ENCODE results near the gene RBM39. TPM values are rescaled to one million over a fixed set of nuclear protein-coding genes. Genes with fewer than 3 reads are reported as not detected.

The RBM39 gene
- total and polyA plus RNA-seq, 2 of the 13 experiments (the other 11 are each of a cell fraction or from before 2014, with no cell fraction given), result 788 to 920 TPM

- TF ChIP-seq AFF4 (CRISPR knock-in tag; IDR thresholded peaks at IDR 0.05) (no peak), ZNF674 (CRISPR knock-in tag; IDR thresholded peaks at IDR 0.05; ENCODE audit: low read depth) (no peak), IRF1 (CRISPR knock-in tag; IDR thresholded peaks at IDR 0.05; ENCODE audit: low read depth) (no peak), SALL1 (CRISPR knock-in tag; IDR thresholded peaks at IDR 0.05) (no peak; the same call in 1 of the 2 replicates), HES4 (CRISPR knock-in tag; IDR thresholded peaks at IDR 0.05; ENCODE audit: borderline replicate concordance) (no peak), SKI (IDR thresholded peaks at IDR 0.05; ENCODE audit: partially characterized antibody) (no peak), MTF1 (CRISPR knock-in tag; IDR thresholded peaks at IDR 0.05) (no peak), THAP8 (CRISPR knock-in tag; IDR thresholded peaks at IDR 0.05; ENCODE audit: borderline replicate concordance) (no peak), MAF1 (CRISPR knock-in tag; IDR thresholded peaks at IDR 0.05; ENCODE audit: borderline replicate concordance) (no peak), EP300 (IDR thresholded peaks at IDR 0.05; ENCODE audit: low read depth in 2 of 2, low read length in 2 of 2) (no peak), EP300 (CRISPR knock-in tag; IDR thresholded peaks at IDR 0.05; ENCODE audit: borderline replicate concordance) (peak; percentile 33; the same call in 1 of the 2 replicates), ZBED4 (CRISPR knock-in tag; IDR thresholded peaks at IDR 0.05; ENCODE audit: borderline replicate concordance) (no peak), ZNF704 (CRISPR knock-in tag; IDR thresholded peaks at IDR 0.05; ENCODE audit: borderline replicate concordance) (no peak), RELA (CRISPR knock-in tag; IDR thresholded peaks at IDR 0.05) (no peak), KDM2A (CRISPR knock-in tag; IDR thresholded peaks at IDR 0.05; ENCODE audit: borderline replicate concordance, low read depth) (no peak; the same call in 1 of the 2 replicates), YEATS4 (CRISPR knock-in tag; IDR thresholded peaks at IDR 0.05; ENCODE audit: borderline replicate concordance) (no peak), GLI4 (CRISPR knock-in tag; IDR thresholded peaks at IDR 0.05; ENCODE audit: borderline replicate concordance) (0 out of 2 replicates have a peak, but pooled peaks have one; percentile 48)
Observed at GRCh38 chr20:35697696-35698297, 44.3 kb downstream of the RBM39 start (continued).
